GM18907 (cell line): ENCODE results near the gene TXNIP.

Experiments used
- ATAC-seq: cut with Tn5 transposase; IDR thresholded peaks from one replicate; pipeline ENCODE4 v1.9.1; 2021; ENCODE audit warnings: mild to moderate bottlenecking, moderate library complexity; ENCODE audit not compliant: unreplicated experiment

Gene TXNIP

DNA sequence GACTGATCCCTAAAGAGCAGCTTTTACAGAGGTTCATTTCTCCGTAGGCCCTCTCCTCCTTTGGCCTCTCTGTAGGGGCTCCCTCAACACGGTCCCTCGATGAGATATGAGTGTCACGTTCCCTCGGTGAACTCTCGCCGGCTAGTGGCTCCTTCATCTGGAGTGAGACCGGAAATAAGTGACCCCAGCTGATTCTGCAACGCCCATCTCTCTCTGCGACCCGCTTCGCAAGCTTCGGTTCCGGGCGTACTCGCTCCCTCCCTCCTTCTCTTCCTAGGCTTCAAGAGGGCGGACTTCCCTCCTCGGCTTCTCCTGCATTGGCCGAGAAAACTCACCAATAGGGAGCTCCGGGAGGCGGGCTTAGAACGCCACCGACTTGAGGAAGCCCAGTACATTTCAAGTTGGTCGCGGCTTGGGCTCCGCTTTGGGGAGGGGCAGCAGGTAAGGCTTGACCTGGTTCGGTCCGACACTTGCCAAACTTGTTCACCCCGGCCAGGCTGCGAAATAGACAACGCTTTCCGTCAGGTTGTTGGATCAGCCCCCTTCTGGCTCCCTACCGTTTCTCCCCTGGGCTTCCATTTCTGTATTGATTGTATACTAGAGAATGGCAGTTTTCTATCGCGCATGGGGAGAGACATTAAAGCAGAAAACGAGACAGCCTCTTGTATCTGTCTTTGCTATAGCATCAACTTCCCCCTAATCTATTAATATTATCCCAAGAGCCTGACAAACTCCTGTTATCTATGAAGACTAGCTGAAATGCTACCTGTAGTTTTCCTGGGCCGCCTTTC, 31.9 kb downstream of the TXNIP start, which contains the start of the genes ANKRD34A and POLR3GL:
Gene ANKRD34A, minus strand, starts transcription at position 248 of the 791 bp plus-strand sequence. CDS start 2,816 bp downstream, outside the sequence.
Gene POLR3GL, plus strand, starts transcription at position 363 of the 791 bp plus-strand sequence. CDS start 10,176 bp downstream, outside the sequence.
- ATAC-seq: peak; percentile 90

DNA sequence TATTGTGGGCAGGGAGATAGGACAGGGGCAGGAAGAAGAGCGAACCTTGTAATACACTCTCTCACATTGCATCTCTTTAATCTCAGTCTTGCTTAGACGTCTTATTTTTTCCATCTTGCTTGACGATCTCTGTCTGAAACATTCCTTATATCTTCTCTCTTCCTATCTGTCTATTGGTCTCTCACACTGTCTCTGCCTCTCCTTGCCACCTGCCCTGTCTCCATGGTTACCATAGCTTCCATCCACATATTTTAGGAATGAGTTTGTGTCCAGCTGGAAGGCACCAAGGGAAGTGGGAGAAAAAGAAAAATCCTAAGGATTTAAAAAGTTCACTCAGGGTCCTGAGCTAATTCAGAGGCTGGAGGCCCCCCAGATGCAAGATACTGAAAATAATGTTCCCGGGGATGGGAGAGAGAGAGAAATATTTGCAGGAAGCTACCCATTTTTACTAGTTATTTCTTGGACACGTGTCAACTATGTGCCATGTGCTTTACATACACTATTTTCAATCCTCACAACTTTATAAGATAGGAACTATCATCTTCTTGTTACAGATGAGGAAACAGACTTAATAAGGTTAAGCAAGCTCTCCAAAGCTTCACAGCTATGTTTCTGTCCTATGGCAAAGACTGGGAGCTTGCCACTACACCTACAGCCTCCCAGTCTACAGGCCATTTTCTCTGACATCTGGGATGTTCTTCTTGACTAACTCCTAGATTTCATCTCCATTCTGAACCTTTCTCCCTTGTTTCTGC, 32.9 kb downstream of the TXNIP start:
- ATAC-seq: no peak

- ATAC-seq: no peak
Observed at GRCh38 chr1:145962157-145963102, 33.9 kb downstream of the TXNIP start.

DNA sequence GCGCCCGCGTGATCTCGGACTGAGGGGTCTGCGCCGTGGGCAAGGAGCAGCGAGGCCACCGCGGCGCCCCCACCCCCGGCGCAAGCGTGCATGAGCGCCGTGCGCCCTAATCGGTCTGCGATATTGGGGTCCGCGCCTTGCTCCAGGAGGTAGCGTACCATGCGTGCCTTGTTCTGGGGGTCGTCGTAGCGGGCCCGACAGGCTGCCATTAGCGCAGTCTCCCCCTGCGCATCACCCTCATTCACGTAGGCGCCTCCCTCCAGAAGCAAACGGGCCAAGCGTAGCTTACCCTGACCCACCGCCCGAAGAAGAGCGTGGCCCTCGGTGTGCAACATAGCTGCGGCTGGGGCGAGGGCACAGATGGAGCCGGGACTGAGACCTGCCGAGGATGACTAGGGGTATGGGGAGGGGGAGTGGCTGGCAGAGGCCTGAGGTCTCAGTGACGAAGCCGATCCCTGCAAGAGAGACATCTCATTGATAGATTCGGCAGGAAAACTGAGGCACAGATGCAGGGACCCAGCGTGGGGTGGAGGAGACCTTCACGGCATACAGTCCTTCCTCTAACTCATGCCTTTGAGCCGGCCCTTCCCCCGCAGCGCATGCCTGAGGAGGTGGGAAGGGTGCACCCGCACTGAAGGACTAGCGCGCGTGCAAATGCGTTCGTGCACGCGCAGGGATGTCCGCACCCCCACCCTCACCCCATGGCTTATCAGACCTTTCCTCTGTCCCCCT, 34.8 kb downstream of the TXNIP start:
- no peak for ATAC-seq

GRCh38 chr1:145961109-145961424, 35.3 kb downstream of the TXNIP start:
- no peak for ATAC-seq

- no peak for ATAC-seq
Observed at GRCh38 chr1:145960468-145961108, 35.8 kb downstream of the TXNIP start.

GRCh38 chr1:145959957-145960467, 36.4 kb downstream of the TXNIP start:
- ATAC-seq: no peak

DNA sequence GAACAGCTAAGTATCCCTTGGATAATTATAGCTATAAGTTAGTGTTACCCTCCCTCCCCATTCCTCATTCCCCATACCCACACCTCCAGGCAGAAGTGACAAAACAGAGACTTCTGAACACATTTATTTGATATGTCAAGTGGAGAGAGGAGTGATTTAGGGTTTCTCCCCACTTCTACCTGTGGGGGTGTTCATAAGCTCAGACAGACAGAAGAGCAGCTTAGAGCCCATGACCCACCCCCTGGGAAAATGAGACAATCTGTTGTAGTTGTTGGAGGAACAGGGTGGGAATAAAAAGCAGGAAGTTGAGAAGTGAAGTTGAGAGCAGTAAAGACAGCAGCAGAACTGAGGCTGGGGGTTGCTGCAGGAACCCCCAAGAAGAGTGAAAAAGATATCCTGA, 37.0 kb downstream of the TXNIP start:
- no peak for ATAC-seq

DNA sequence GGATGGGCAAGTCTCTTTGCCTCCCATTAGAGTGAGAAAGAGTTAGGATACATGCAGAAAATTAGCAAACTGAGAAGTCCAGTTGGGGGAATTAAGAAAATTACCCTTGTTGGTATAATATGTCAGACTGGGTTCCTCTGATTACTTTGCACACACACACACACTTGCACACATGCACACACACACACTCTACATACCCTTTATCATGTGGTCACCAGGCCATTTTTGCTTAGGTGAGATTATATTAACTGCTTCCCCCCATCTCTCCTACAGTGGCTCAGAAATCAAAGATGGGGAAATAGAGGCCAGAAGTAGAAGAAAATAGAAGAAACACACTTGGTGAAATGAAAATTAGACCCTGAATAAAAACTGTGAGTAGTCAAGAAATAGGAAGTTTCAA, 37.6 kb downstream of the TXNIP start:
- no peak for ATAC-seq

DNA sequence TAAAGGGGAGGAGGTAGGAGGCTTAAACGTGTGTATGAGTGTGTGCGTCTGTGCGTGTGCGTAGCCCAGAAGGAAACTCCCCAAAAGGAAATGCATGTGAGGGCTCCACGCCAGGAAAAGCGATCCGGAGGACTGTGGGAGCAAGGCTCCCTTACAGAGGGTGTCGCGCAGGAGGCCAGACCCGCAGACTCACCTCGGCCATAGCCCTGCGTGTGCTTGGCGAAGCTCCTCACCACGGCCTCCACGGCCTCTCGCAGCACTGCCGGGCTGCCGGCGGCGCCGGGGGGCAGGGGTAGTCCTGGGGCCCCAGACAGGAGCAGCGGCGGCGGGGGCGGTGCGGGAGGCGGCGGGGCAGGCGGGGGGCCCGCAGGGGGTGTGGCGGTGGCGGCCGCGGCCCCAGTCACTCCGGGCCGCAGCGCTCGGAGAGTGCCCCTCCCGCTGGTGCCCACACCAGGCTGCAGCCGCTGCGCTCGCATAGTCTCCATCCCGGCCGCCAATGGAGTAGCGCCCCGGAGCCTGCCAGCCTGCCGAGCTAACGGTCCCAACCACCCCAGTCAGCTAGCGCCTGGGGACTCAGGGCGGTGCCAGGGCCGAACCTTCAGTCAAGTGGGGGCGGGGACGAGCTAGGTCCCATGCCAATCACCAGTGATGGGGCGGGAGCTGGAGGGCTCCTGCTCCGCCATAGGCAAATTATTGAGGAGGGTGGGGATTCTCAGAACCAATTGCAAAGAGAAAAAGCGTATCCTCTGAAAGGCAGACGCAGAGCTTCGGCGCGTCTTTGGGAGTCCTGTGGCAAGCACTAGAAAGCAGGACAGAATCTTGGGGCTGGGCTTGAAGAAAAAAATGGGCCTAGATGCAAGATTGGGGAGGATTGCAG, 38.7 kb downstream of the TXNIP start, which contains the start of gene LIX1L:
Gene LIX1L, minus strand, starts transcription at position 575 of the 877 bp plus-strand sequence. Its CDS starts 90 bp downstream, at position 485.
- peak; percentile 89 for ATAC-seq

DNA sequence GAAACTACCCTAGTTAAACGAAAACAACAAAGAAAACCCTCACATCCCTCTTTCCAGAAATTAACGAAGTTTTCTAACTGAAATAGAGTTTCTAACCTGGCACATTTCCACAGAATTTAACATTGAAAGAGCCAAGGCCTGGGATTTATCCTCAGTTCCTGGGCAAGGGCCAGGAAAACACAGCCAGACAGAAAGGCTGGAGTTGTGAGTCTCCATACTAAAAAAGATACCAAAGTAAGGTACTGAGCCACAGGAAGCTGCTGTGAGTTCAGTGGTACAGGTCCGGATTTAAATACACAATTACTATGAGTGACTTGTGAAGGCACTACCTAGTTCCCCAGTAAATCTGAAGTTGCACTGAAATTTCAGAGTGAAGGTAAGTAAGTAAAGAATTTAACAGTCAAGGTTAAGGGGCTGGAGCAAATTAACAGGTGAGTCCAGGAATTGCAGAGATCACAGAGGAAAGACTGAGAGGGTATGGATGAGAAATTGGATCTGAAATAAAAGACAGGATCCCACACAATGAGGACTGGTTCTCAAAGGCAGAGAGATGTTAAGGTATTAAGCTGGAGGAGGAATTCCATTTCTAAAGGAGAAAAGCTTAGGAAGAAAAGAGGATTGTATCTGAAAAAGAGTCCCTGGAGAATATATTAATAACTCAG, 39.5 kb downstream of the TXNIP start:
- ATAC-seq: no peak

DNA sequence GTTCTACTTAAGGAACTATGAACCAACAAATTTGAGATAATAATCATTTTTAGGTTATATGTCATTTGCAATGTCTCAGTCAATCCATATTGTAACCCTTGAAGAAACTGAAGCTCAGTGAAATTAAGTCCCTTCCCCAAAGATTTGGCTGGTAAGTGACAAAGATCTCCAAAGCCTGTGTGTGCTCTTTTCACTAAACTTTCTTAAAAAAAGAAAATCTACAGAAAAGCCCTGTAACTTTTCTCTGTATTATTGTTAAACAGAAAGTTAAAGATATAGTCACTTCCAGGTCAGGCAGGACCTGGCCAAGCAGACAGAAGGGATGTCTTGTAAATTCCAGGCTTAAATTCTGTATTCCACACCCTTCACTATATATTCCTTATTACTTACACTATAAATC, 40.0 kb downstream of the TXNIP start:
- ATAC-seq: no peak

DNA sequence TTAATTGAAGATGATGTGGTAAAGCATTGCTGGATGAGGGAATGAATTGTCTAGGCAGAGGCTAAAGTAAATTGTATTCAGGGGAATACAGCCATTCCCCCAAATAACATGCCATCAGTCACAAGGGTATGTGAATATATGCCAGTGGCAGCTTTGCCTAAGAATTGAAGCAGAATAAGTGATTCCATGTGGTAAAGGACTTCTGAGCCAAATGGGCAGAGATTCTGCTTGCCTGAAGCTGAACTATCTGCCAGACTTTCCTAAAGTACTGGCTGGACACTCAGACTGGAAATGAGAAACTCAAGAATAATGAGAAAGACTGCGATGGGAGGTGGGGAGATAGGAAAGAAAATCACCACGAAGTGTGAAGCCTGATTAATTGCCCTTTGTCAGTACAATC, 40.9 kb downstream of the TXNIP start:
- ATAC-seq: no peak

GRCh38 chr1:145953861-145954260, 42.5 kb downstream of the TXNIP start:
- ATAC-seq: no peak

DNA sequence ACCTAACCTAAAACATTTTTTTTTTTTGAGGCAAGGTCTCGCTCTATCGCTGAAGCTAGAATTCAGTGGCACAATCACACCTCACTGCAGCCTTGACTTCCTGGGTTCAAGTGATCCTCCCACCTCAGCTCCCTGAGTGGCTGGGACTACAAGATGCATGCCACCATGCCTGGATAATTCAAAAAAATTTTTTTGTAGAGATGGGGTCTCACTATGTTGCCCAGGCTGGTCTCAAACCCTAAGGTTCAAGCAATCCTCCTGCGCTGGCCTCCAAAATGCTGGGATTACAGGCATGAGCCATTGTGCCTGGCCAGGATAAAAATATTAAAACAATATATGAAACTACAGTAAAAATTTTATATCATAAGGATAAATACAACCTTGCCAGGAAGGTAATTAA, 43.5 kb downstream of the TXNIP start:
- ATAC-seq: no peak

DNA sequence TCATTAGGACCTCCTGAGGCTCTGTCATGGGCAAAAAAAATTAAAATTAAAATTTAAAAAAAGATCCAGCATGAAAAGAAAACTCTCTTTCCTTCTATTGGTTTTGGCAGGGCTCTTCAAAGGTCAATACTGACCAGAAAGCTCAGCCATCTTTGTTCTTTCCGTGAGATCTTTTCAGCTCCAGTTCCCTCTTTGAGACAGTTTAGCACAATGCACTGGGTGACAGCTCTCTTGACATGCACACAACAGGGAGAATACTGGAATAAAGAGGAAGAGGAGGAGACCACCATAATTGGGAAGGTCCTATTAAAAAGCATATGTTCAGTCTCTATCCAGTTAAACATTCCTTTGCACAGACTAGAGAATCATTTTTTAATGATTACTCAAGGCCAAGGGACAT, 44.9 kb downstream of the TXNIP start:
- no peak for ATAC-seq

GRCh38 chr1:145949219-145949618, 47.2 kb downstream of the TXNIP start:
- no peak for ATAC-seq

DNA sequence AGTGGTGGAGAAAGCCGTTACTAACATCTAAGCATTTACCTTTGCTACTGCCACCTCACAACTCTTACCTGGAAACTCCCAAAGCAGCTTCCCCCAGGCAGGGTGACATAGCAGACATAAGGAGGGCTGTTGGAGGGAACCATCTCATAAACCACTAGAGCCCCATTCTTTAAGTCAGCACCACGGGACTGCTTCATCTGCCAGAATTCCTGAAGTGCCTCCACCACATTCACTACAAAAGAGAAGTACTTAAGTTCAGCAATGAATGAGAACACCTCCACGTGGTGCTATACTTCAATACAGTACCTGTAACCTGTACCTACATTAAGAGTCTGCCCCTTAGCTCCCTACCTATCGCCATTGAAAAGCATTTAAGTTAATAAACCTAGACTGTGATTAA, 48.8 kb downstream of the TXNIP start:
- ATAC-seq: no peak
